ENCODE results near the gene PHACTR1. TPM values are rescaled to one million over a fixed set of nuclear protein-coding genes. Genes with fewer than 3 reads are reported as not detected.

The PHACTR1 gene
- polyA plus RNA-seq, 1 of the 3 experiments (the other 2 are of a cell fraction): 0.12 TPM

- Histone ChIP-seq H3K4me2 (no peak overlapping the region), H3K4me1 (ENCODE audit: control insufficient read depth in 1 of 2, insufficient read depth in 2 of 2, low read depth in 1 of 2, low read length in 1 of 2) (peaks cover 0 to 10% of the 10 kb centered on the region in 2 experiments; a peak in 2 of 4 replicates), H3K9me2 (no peaks in the 10 kb centered on the region), H3K9me3 (no peaks in the 10 kb centered on the region), H3K36me3 (replicated peaks in 1 of 2; ENCODE audit: control insufficient read depth in 1 of 2, insufficient read depth in 2 of 2, low read length in 1 of 2) (no peaks in the 10 kb centered on the region), H3K27ac (ENCODE audit: low read depth in 2 of 2, low read length in 1 of 2) (no peak overlapping the region), H3K9ac (no peak overlapping the region), H4K20me1 (ENCODE audit: insufficient read depth) (no peaks in the 10 kb centered on the region), H3F3A (replicated peaks; ENCODE audit: insufficient read depth) (no peaks in the 10 kb centered on the region), H3K79me2 (ENCODE audit: insufficient read depth) (no peaks in the 10 kb centered on the region), H3K4me3 (ENCODE audit: low read depth in 2 of 2, low read length in 1 of 2) (no peak overlapping the region), H2AFZ (ENCODE audit: low read depth) (no peak overlapping the region), H3K27me3 (ENCODE audit: insufficient read depth) (no peaks in the 10 kb centered on the region)
- DNase-seq: no peak
- ChIA-PET POLR2A (no interaction called here), CTCF (no interaction called here)
- WGBS (ENCODE audit: low lambda C conversion rate): 68% methylated on average over 5 of the region's 5 CpGs
- no peak for TF ChIP-seq EZH2phosphoT487 (IDR thresholded peaks at IDR 0.05; ENCODE audit: borderline replicate concordance, low read depth)
- TF ChIP-seq GABPA (IDR thresholded peaks at IDR 0.05; ENCODE audit: low read depth): no peak
- no peak for TF ChIP-seq ELF1 (IDR thresholded peaks at IDR 0.05)
- TF ChIP-seq TAF1 (IDR thresholded peaks at IDR 0.05; ENCODE audit: borderline replicate concordance, low read depth, low read length): no peak
- TF ChIP-seq GATA2 (CRISPR knock-in tag; IDR thresholded peaks at IDR 0.05): no peak
- no peak for TF ChIP-seq POLR2AphosphoS5 (IDR thresholded peaks at IDR 0.05; ENCODE audit: low read depth, low read length)
- TF ChIP-seq FOSL2 (IDR thresholded peaks at IDR 0.05; ENCODE audit: borderline replicate concordance, low read depth): no peak
- TF ChIP-seq MXI1 (IDR thresholded peaks at IDR 0.05; ENCODE audit: low read depth, low read length): no peak
- TF ChIP-seq SIN3A (IDR thresholded peaks at IDR 0.05; ENCODE audit: borderline replicate concordance, low read depth, low read length): no peak
- TF ChIP-seq TEAD4 (IDR thresholded peaks at IDR 0.05; ENCODE audit: borderline replicate concordance, insufficient read depth): no peak
- TF ChIP-seq ZBTB33 (IDR thresholded peaks at IDR 0.05; ENCODE audit: borderline replicate concordance, low read depth): no peak
- no peak for TF ChIP-seq USF2 (IDR thresholded peaks at IDR 0.05; ENCODE audit: borderline replicate concordance, low read depth, low read length)
- TF ChIP-seq MAX (IDR thresholded peaks at IDR 0.05; ENCODE audit: low read depth): no peak
Observed at GRCh38 chr6:12976366-12976765, 259.8 kb downstream of the PHACTR1 start.

- Histone ChIP-seq H3K36me3 (replicated peaks in 1 of 2; ENCODE audit: control insufficient read depth in 1 of 2, insufficient read depth in 2 of 2, low read length in 1 of 2) (no peaks in the 10 kb centered on the region), H2AFZ (ENCODE audit: low read depth) (no peak overlapping the region), H3K4me1 (ENCODE audit: control insufficient read depth in 1 of 2, insufficient read depth in 2 of 2, low read depth in 1 of 2, low read length in 1 of 2) (peaks cover 0 to 8% of the 10 kb centered on the region in 2 experiments; a peak in 2 of 4 replicates), H3K27me3 (ENCODE audit: insufficient read depth) (no peaks in the 10 kb centered on the region), H3K9me3 (no peaks in the 10 kb centered on the region), H3K4me2 (no peak overlapping the region), H3K9ac (no peak overlapping the region), H3K4me3 (ENCODE audit: low read depth in 2 of 2, low read length in 1 of 2) (no peak overlapping the region), H3K79me2 (ENCODE audit: insufficient read depth) (no peaks in the 10 kb centered on the region), H3F3A (replicated peaks; ENCODE audit: insufficient read depth) (no peaks in the 10 kb centered on the region), H4K20me1 (ENCODE audit: insufficient read depth) (no peaks in the 10 kb centered on the region), H3K9me2 (no peaks in the 10 kb centered on the region), H3K27ac (ENCODE audit: low read depth in 2 of 2, low read length in 1 of 2) (no peak overlapping the region; a peak in 1 of 4 replicates)
- ChIA-PET POLR2A (no interaction called here), CTCF (interaction anchor here (0.6 to 0.7 kb wide), 2 partner anchors 16 to 1799 kb away, joined by 3 read pairs; no protein-coding TSS in a partner anchor)
- DNase-seq: no peak
- WGBS (ENCODE audit: low lambda C conversion rate): 83% methylated on average over 3 of the region's 3 CpGs
- TF ChIP-seq ELF1 (IDR thresholded peaks at IDR 0.05) (no peak), RFX5 (IDR thresholded peaks at IDR 0.05; ENCODE audit: low read length) (no peak), REST (IDR thresholded peaks at IDR 0.05; ENCODE audit: low read depth, low read length) (no peak), SIN3A (IDR thresholded peaks at IDR 0.05; ENCODE audit: borderline replicate concordance, low read depth, low read length) (no peak), IRF3 (IDR thresholded peaks at IDR 0.05; ENCODE audit: low read depth, low read length) (no peak), GABPA (IDR thresholded peaks at IDR 0.05; ENCODE audit: low read depth) (no peak), GATA2 (CRISPR knock-in tag; IDR thresholded peaks at IDR 0.05) (no peak), RAD21 (IDR thresholded peaks at IDR 0.05; ENCODE audit: low read length) (no peak), EZH2phosphoT487 (IDR thresholded peaks at IDR 0.05; ENCODE audit: borderline replicate concordance, low read depth) (no peak), TCF12 (IDR thresholded peaks at IDR 0.05) (no peak)
Observed at GRCh38 chr6:12977206-12977605, 260.6 kb downstream of the PHACTR1 start.

Measured in SK-N-SH (cell line).